MCF 10A (cell line): Measurements from ENCODE around the gene RIPK4. TPM values are rescaled to one million over a fixed set of nuclear protein-coding genes. Genes with fewer than 3 reads are reported as not detected.

Source experiments
- BruUV-seq: library from RNA; stranded (reverse); fragments of 400-500 nt; replicated peaks from 2 replicates; lab custom pipeline; 2021; lab: Mats Ljungman, UMichigan
- CTCF ChIA-PET: fragments of 300-600 bp; sonication (Branson Sonifier 250); formaldehyde crosslinking; extraction: SDS; loops from one replicate; lab custom pipeline; 2021; ENCODE audit warnings: antibody characterized with exemption, inconsistent platforms; lab: Yijun Ruan, JAX
- POLR2A ChIA-PET: fragments of 300-600, 350-650 bp; sonication (Branson Sonifier 250); formaldehyde crosslinking; extraction: SDS; loops from one replicate; lab custom pipeline; 2020; ENCODE audit warnings: antibody characterized with exemption, inconsistent platforms; lab: Yijun Ruan, JAX
- DNase-seq: peaks from one replicate; pipeline ENCODE4 v3.0.0-alpha.2; 2018; ENCODE audit not compliant: unreplicated experiment
- H3K27ac Mint-ChIP-seq: one replicate; pipeline ENCODE4 v1.8.0; 2022; ENCODE audit warnings: mild to moderate bottlenecking, low read depth, mixed read lengths; ENCODE audit not compliant: unreplicated experiment
- H3K27me3 Mint-ChIP-seq: one replicate; pipeline ENCODE4 v1.8.0; 2022; ENCODE audit warnings: mixed read lengths; ENCODE audit not compliant: insufficient read depth, unreplicated experiment
- H3K36me3 Mint-ChIP-seq: one replicate; pipeline ENCODE4 v1.8.0; 2022; ENCODE audit warnings: mild to moderate bottlenecking, moderate library complexity, mixed read lengths; ENCODE audit not compliant: insufficient read depth, unreplicated experiment
- H3K4me1 Mint-ChIP-seq: one replicate; pipeline ENCODE4 v1.8.0; 2022; ENCODE audit warnings: mixed read lengths; ENCODE audit not compliant: insufficient read depth, unreplicated experiment
- H3K4me3 Mint-ChIP-seq: one replicate; pipeline ENCODE4 v1.8.0; 2022; ENCODE audit warnings: mild to moderate bottlenecking, moderate library complexity, mixed read lengths; ENCODE audit not compliant: unreplicated experiment
- H3K9me3 Mint-ChIP-seq: one replicate; pipeline ENCODE4 v1.8.0; 2022; ENCODE audit warnings: mixed read lengths; ENCODE audit not compliant: unreplicated experiment
- CTCF ChIP-seq: fragments of 200-600 bp; IDR thresholded peaks from one replicate; pipeline ENCODE4 v1.8.0; 2022; ENCODE audit warnings: antibody characterized with exemption, mild to moderate bottlenecking; ENCODE audit not compliant: unreplicated experiment
- intact Hi-C: fragments of 100-400 bp; cut with micrococcal nuclease; formaldehyde crosslinking; loops from 2 replicates; pipeline ENCODE4 v1.14.1; 2022
- total RNA-seq: library from RNA; stranded (reverse); gene quantifications from 2 replicates; pipeline ENCODE4 v1.2.3, GENCODE V29; 2022

The RIPK4 gene
- total RNA-seq, 1 experiment from 2014 or later, result 22.3 TPM

- no TSS peak for BruUV-seq
- intact Hi-C loops, result no loop called here
- CTCF ChIA-PET, result no interaction called here
- Mint-ChIP-seq H3K36me3 (no peaks in the 10 kb centered on the region), H3K27me3 (no peaks in the 10 kb centered on the region), H3K27ac (no peak overlapping the region), H3K9me3 (no peaks in the 10 kb centered on the region), H3K4me3 (no peak overlapping the region), H3K4me1 (peaks cover 23% of the 10 kb centered on the region)
- no peak for DNase-seq
- no peak for TF ChIP-seq CTCF
- POLR2A ChIA-PET, result interaction anchor here (0.7 to 0.8 kb wide), 2 partner anchors 35 to 98 kb away, joined by 3 read pairs; no protein-coding TSS in a partner anchor
Measured at GRCh38 chr21:41713495-41714281, 53.2 kb downstream of the RIPK4 start.

- Mint-ChIP-seq H3K9me3 (no peaks in the 10 kb centered on the region), H3K27me3 (no peaks in the 10 kb centered on the region), H3K27ac (no peak overlapping the region), H3K4me1 (peaks cover 27% of the 10 kb centered on the region), H3K4me3 (no peak overlapping the region), H3K36me3 (no peaks in the 10 kb centered on the region)
- intact Hi-C loops, result no loop called here
- no TSS peak for BruUV-seq
- CTCF ChIA-PET, result no interaction called here
- DNase-seq, result no peak
- TF ChIP-seq CTCF, result no peak
- POLR2A ChIA-PET, result interaction anchor here (0.8 kb wide), 1 partner anchor 34 kb away, joined by 3 read pairs; no protein-coding TSS in a partner anchor
Measured at GRCh38 chr21:41712730-41713129, 54.1 kb downstream of the RIPK4 start.

GRCh38 chr21:41712201-41712600, 54.7 kb downstream of the RIPK4 start:
- ChIA-PET CTCF (no interaction called here), POLR2A (interaction anchor here (0.9 to 1.7 kb wide), 3 partner anchors 34 to 97 kb away, joined by 3 to 9 read pairs (median 4); no protein-coding TSS in a partner anchor)
- Mint-ChIP-seq H3K36me3 (no peaks in the 10 kb centered on the region), H3K27me3 (no peaks in the 10 kb centered on the region), H3K9me3 (peaks cover under 1% of the 10 kb centered on the region), H3K4me1 (peaks cover 33% of the 10 kb centered on the region), H3K4me3 (no peak overlapping the region), H3K27ac (no peak overlapping the region)
- intact Hi-C loops, result no loop called here
- DNase-seq, result no peak
- TF ChIP-seq CTCF, result no peak
- no TSS peak for BruUV-seq

- ChIA-PET POLR2A (interaction anchor here (0.8 to 1.7 kb wide), 6 partner anchors 33 to 96 kb away, joined by 3 to 9 read pairs (median 3); no protein-coding TSS in a partner anchor), CTCF (no interaction called here)
- peaks cover 6% of the 10 kb centered on the region for H3K9me3 Mint-ChIP-seq
- H3K27me3 Mint-ChIP-seq, result no peaks in the 10 kb centered on the region
- intact Hi-C loops, result no loop called here
- H3K4me3 Mint-ChIP-seq, result no peak overlapping the region
- no TSS peak for BruUV-seq
- no peak overlapping the region for H3K27ac Mint-ChIP-seq
- no peak for DNase-seq
- no peak for TF ChIP-seq CTCF
- no peaks in the 10 kb centered on the region for H3K36me3 Mint-ChIP-seq
- peaks cover 35% of the 10 kb centered on the region for H3K4me1 Mint-ChIP-seq
Measured at GRCh38 chr21:41711416-41712007, 55.3 kb downstream of the RIPK4 start.
